Measurements from ENCODE around the gene LRG1.
"Not testable (repeated sequence)": the region's sequence is repeated elsewhere in the genome, so short reads cannot be mapped to it uniquely, and the experiment has no call there.

DNA sequence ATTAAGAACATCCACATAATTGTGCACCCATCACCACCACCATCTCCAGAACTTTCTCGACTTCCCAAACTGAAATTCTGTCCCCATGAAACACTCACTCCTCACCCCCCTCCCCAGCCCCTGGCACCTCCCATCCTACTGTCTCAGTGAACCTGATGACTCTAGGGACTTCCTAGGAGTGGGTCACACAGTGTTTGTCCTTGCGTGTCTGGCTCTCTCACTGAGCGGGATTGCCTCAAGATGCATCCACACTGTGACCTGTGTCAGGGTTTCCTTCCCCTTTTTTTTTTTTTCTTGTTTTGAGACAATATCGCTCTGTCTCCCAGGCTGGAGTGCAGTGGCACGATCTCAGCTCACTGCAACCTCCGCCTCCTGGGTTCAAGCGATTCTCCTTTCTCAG, 22.2 kb upstream of the LRG1 start:
- TF ChIP-seq ZSCAN21 (CRISPR knock-in tag; IDR thresholded peaks at IDR 0.05; ENCODE audit: borderline replicate concordance); MAF1 (CRISPR knock-in tag; IDR thresholded peaks at IDR 0.05; ENCODE audit: borderline replicate concordance); ZNF775 (CRISPR knock-in tag; IDR thresholded peaks at IDR 0.05; ENCODE audit: borderline replicate concordance); TAF1 (CRISPR knock-in tag; IDR thresholded peaks at IDR 0.05); MBNL3 (CRISPR knock-in tag; conservative IDR thresholded peaks at IDR 0.05); MTF1 (CRISPR knock-in tag; IDR thresholded peaks at IDR 0.05); EP300 (IDR thresholded peaks at IDR 0.05; ENCODE audit: low read depth in 2 of 2, low read length in 2 of 2); EP300 (CRISPR knock-in tag; IDR thresholded peaks at IDR 0.05; ENCODE audit: borderline replicate concordance); TP53 (CRISPR knock-in tag; conservative IDR thresholded peaks at IDR 0.05); ZNF614 (CRISPR knock-in tag; IDR thresholded peaks at IDR 0.05; ENCODE audit: borderline replicate concordance); MXI1 (IDR thresholded peaks at IDR 0.05; ENCODE audit: borderline replicate concordance, low read depth, low read length): not testable (repeated sequence)
- TF ChIP-seq, protein P1, sequence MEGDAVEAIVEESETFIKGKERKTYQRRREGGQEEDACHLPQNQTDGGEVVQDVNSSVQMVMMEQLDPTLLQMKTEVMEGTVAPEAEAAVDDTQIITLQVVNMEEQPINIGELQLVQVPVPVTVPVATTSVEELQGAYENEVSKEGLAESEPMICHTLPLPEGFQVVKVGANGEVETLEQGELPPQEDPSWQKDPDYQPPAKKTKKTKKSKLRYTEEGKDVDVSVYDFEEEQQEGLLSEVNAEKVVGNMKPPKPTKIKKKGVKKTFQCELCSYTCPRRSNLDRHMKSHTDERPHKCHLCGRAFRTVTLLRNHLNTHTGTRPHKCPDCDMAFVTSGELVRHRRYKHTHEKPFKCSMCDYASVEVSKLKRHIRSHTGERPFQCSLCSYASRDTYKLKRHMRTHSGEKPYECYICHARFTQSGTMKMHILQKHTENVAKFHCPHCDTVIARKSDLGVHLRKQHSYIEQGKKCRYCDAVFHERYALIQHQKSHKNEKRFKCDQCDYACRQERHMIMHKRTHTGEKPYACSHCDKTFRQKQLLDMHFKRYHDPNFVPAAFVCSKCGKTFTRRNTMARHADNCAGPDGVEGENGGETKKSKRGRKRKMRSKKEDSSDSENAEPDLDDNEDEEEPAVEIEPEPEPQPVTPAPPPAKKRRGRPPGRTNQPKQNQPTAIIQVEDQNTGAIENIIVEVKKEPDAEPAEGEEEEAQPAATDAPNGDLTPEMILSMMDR (CRISPR knock-in tag; IDR thresholded peaks at IDR 0.05): not testable (repeated sequence)
- TF ChIP-seq, protein P2, sequence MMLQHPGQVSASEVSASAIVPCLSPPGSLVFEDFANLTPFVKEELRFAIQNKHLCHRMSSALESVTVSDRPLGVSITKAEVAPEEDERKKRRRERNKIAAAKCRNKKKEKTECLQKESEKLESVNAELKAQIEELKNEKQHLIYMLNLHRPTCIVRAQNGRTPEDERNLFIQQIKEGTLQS (CRISPR knock-in tag; IDR thresholded peaks at IDR 0.05): not testable (repeated sequence)
